Measurements from ENCODE around the gene JAZF1. TPM values are rescaled to one million over a fixed set of nuclear protein-coding genes. Genes with fewer than 3 reads are reported as not detected.

JAZF1 gene
- total and polyA plus RNA-seq, 10 of the 15 experiments (the other 5 are each of a cell fraction or from before 2014, with no cell fraction given): 0.04 to 0.82 (median 0.15) TPM; not detected in 3

DNA sequence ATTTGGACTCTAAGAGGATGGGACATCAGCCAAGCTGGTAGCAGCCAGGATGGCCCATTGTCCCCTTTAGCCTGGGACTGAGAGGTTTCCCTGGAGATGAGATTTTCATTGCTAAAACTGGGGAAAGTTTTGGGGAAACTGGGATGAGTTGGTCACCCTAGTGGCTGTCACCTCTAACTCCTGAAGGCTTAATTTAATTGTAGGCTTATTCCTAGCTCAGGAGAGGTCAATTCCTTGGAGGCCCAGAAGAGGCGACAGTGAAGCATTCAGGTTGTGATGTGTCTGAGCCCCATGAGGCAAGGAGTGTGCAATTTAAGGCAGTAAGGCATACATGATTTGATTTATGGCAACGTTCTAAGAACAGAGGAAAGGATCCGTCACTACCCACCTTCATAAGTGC, 24.9 kb upstream of the JAZF1 start:
- WGBS (ENCODE audit: insufficient coverage, insufficient replicate concordance, low lambda C conversion rate, missing lambda C conversion rate): 19% methylated on average over 3 of the region's 3 CpGs
- ChIA-PET POLR2A (no interaction called here), RAD21 (ENCODE audit: unreplicated experiment) (no interaction called here), SMC1A (ENCODE audit: uncharacterized antibody, unreplicated experiment) (no interaction called here), CTCF (no interaction called here)
- Histone ChIP-seq H3K79me2 (ENCODE audit: control insufficient read depth, insufficient read depth, low read length) (no peaks in the 10 kb centered on the region), H3K27me3 (replicated peaks in 1 of 2; ENCODE audit: control insufficient read depth in 2 of 2, insufficient read depth in 2 of 2, low read length in 1 of 2) (no peaks in the 10 kb centered on the region), H3K36me3 (ENCODE audit: control insufficient read depth in 2 of 2, insufficient read depth in 2 of 2, low read length in 1 of 2) (no peaks in the 10 kb centered on the region), H4K20me1 (ENCODE audit: control insufficient read depth, insufficient read depth) (no peaks in the 10 kb centered on the region), H3K4me1 (ENCODE audit: control insufficient read depth, insufficient read depth, low read length) (peaks cover 3% of the 10 kb centered on the region; the same call in 1 of the 2 replicates), H3K9ac (ENCODE audit: control insufficient read depth, insufficient read depth, low read length) (no peak overlapping the region), H3K27ac (ENCODE audit: control insufficient read depth, insufficient read depth) (no peak overlapping the region), H2AFZ (ENCODE audit: control insufficient read depth, low read depth, low read length) (no peak overlapping the region), H3K4me3 (no peak overlapping the region), H3K9me3 (replicated peaks; ENCODE audit: control insufficient read depth, insufficient read depth, low read length) (peaks cover 9% of the 10 kb centered on the region), H3K4me2 (ENCODE audit: control insufficient read depth, insufficient read depth) (no peak overlapping the region)
- in situ Hi-C loops (cut with MboI) (no loop called here), intact Hi-C loops (cut with micrococcal nuclease; ENCODE audit: unreplicated experiment) (no loop called here)
- ATAC-seq: no peak
- no TSS peak for BruUV-seq (replicated peaks)
- FAIRE-seq: no peak
- TF ChIP-seq, protein P1, sequence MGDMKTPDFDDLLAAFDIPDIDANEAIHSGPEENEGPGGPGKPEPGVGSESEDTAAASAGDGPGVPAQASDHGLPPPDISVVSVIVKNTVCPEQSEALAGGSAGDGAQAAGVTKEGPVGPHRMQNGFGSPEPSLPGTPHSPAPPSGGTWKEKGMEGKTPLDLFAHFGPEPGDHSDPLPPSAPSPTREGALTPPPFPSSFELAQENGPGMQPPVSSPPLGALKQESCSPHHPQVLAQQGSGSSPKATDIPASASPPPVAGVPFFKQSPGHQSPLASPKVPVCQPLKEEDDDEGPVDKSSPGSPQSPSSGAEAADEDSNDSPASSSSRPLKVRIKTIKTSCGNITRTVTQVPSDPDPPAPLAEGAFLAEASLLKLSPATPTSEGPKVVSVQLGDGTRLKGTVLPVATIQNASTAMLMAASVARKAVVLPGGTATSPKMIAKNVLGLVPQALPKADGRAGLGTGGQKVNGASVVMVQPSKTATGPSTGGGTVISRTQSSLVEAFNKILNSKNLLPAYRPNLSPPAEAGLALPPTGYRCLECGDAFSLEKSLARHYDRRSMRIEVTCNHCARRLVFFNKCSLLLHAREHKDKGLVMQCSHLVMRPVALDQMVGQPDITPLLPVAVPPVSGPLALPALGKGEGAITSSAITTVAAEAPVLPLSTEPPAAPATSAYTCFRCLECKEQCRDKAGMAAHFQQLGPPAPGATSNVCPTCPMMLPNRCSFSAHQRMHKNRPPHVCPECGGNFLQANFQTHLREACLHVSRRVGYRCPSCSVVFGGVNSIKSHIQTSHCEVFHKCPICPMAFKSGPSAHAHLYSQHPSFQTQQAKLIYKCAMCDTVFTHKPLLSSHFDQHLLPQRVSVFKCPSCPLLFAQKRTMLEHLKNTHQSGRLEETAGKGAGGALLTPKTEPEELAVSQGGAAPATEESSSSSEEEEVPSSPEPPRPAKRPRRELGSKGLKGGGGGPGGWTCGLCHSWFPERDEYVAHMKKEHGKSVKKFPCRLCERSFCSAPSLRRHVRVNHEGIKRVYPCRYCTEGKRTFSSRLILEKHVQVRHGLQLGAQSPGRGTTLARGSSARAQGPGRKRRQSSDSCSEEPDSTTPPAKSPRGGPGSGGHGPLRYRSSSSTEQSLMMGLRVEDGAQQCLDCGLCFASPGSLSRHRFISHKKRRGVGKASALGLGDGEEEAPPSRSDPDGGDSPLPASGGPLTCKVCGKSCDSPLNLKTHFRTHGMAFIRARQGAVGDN (IDR thresholded peaks at IDR 0.05): no peak
- no peak for TF ChIP-seq SMAD1 (IDR thresholded peaks at IDR 0.05; ENCODE audit: low read depth, partially characterized antibody)
- no peak for DNase-seq (ENCODE audit: low read depth, low spot score)
